Mesodermal cell (in vitro differentiated cells): Measurements from ENCODE around the gene GRXCR2.
"Not testable (repeated sequence)": the region's sequence is repeated elsewhere in the genome, so short reads cannot be mapped to it uniquely, and the experiment has no call there.

ENCODE experiments used
- H3K27ac ChIP-seq: 2 replicates; pipeline ENCODE4 v1.7.0; 2013; ENCODE audit warnings: mild to moderate bottlenecking, low read depth, low read length, moderate library complexity; ENCODE audit not compliant: severe bottlenecking
- H3K36me3 ChIP-seq: 2 replicates; pipeline ENCODE4 v1.7.1; 2013; ENCODE audit warnings: mild to moderate bottlenecking, low read length, moderate library complexity; ENCODE audit not compliant: control insufficient read depth, insufficient read depth
- H3K4me1 ChIP-seq: one replicate; pipeline ENCODE4 v1.7.1; 2013; ENCODE audit warnings: mild to moderate bottlenecking, low read length; ENCODE audit not compliant: insufficient read depth, control insufficient read depth, poor library complexity, severe bottlenecking
- H3K4me3 ChIP-seq: 2 replicates; pipeline ENCODE4 v1.7.0; 2013; ENCODE audit warnings: low read length, control low read depth, mild to moderate bottlenecking; ENCODE audit not compliant: insufficient read depth, poor library complexity, severe bottlenecking; ENCODE audit errors: extremely low read depth
- H3K9me3 ChIP-seq: 2 replicates; pipeline ENCODE4 v1.7.1; 2013; ENCODE audit warnings: mild to moderate bottlenecking, low read length, moderate library complexity; ENCODE audit not compliant: control insufficient read depth
- WGBS, 2 experiments: methylation state at CpG; one replicate each; pipeline ENCODE4 v1.1.5; 2013; ENCODE audit warnings: missing lambda C conversion rate in 2 of 2; ENCODE audit not compliant: insufficient coverage in 2 of 2; 5-methylcytosine and 5-hydroxymethylcytosine counted together

GRXCR2 gene

GRCh38 chr5:145911164-145911563 is 38.4 kb upstream of the GRXCR2 start:
- Histone ChIP-seq H3K27ac (no peak overlapping the region), H3K9me3 (no peaks in the 10 kb centered on the region), H3K4me3 (no peak overlapping the region), H3K4me1 (no peaks in the 10 kb centered on the region), H3K36me3 (no peaks in the 10 kb centered on the region)
- 80 to 92% methylated on average over 5 of the region's 6 CpGs for WGBS, 2 experiments

GRCh38 chr5:145908206-145908960 is 35.6 kb upstream of the GRXCR2 start:
- Histone ChIP-seq H3K4me1 (no peaks in the 10 kb centered on the region), H3K36me3 (no peaks in the 10 kb centered on the region), H3K4me3 (no peak overlapping the region), H3K9me3 (no peaks in the 10 kb centered on the region), H3K27ac (no peak overlapping the region)
- 80 to 83% methylated on average over 1 to 2 of the region's 3 CpGs for WGBS, 2 experiments

- Histone ChIP-seq H3K9me3 (no peaks in the 10 kb centered on the region), H3K27ac (no peak overlapping the region), H3K4me1 (no peaks in the 10 kb centered on the region), H3K36me3 (no peaks in the 10 kb centered on the region), H3K4me3 (no peak overlapping the region)
- WGBS, 2 experiments: no CpG with 5 or more reads among the region's 1 CpG
Measured at GRCh38 chr5:145906401-145906800, 33.6 kb upstream of the GRXCR2 start.

GRCh38 chr5:145904743-145905142 is 31.9 kb upstream of the GRXCR2 start:
- no peaks in the 10 kb centered on the region for H3K9me3 ChIP-seq
- 80 to 98% methylated on average over 4 of the region's 5 CpGs for WGBS, 2 experiments
- H3K27ac ChIP-seq: no peak overlapping the region
- H3K36me3 ChIP-seq: no peaks in the 10 kb centered on the region
- no peaks in the 10 kb centered on the region for H3K4me1 ChIP-seq
- no peak overlapping the region for H3K4me3 ChIP-seq

GRCh38 chr5:145903867-145904266 is 31.1 kb upstream of the GRXCR2 start:
- Histone ChIP-seq H3K9me3 (no peaks in the 10 kb centered on the region), H3K4me1 (no peaks in the 10 kb centered on the region), H3K27ac (no peak overlapping the region), H3K4me3 (no peak overlapping the region), H3K36me3 (no peaks in the 10 kb centered on the region)
- 86% methylated on average over 1 of the region's 3 CpGs; no CpG with 5 or more reads in 1 of the 2 experiments for WGBS, 2 experiments

- Histone ChIP-seq H3K4me3 (no peak overlapping the region), H3K36me3 (no peaks in the 10 kb centered on the region), H3K27ac (no peak overlapping the region), H3K9me3 (no peaks in the 10 kb centered on the region), H3K4me1 (no peaks in the 10 kb centered on the region)
- WGBS, 2 experiments: 90 to 94% methylated on average over 2 of the region's 3 CpGs
Measured at GRCh38 chr5:145903113-145903512, 30.3 kb upstream of the GRXCR2 start.

- no peaks in the 10 kb centered on the region for H3K36me3 ChIP-seq
- no peaks in the 10 kb centered on the region for H3K4me1 ChIP-seq
- no peaks in the 10 kb centered on the region for H3K9me3 ChIP-seq
- WGBS, 2 experiments: no CpG with 5 or more reads among the region's 1 CpG
- no peak overlapping the region for H3K4me3 ChIP-seq
- no peak overlapping the region for H3K27ac ChIP-seq
Measured at GRCh38 chr5:145902421-145902820, 29.6 kb upstream of the GRXCR2 start.

GRCh38 chr5:145898171-145898570 is 25.4 kb upstream of the GRXCR2 start:
- Histone ChIP-seq H3K4me1 (no peaks in the 10 kb centered on the region), H3K4me3 (no peak overlapping the region), H3K27ac (no peak overlapping the region), H3K36me3 (no peaks in the 10 kb centered on the region), H3K9me3 (no peaks in the 10 kb centered on the region)

- H3K36me3 ChIP-seq, H3K9me3 ChIP-seq, H3K4me3 ChIP-seq, H3K4me1 ChIP-seq, H3K27ac ChIP-seq: not testable (repeated sequence)
- WGBS, 2 experiments: 100% methylated on average over 5 of the region's 10 CpGs; no CpG with 5 or more reads in 1 of the 2 experiments
Measured at GRCh38 chr5:145891378-145891777, 18.6 kb upstream of the GRXCR2 start.

- no peak overlapping the region for H3K4me3 ChIP-seq
- no peak overlapping the region for H3K27ac ChIP-seq
- H3K36me3 ChIP-seq: no peaks in the 10 kb centered on the region
- H3K4me1 ChIP-seq: no peaks in the 10 kb centered on the region
- WGBS, 2 experiments: 100% methylated on average over 2 of the region's 2 CpGs; no CpG with 5 or more reads in 1 of the 2 experiments
- peaks cover 6% of the 10 kb centered on the region for H3K9me3 ChIP-seq
Measured at GRCh38 chr5:145889611-145890010, 16.8 kb upstream of the GRXCR2 start.

GRCh38 chr5:145887976-145888574 is 15.3 kb upstream of the GRXCR2 start:
- no peak overlapping the region for H3K27ac ChIP-seq
- H3K4me3 ChIP-seq: no peak overlapping the region
- peaks cover 6% of the 10 kb centered on the region for H3K9me3 ChIP-seq
- H3K36me3 ChIP-seq: no peaks in the 10 kb centered on the region
- 100% methylated on average over 1 of the region's 5 CpGs; no CpG with 5 or more reads in 1 of the 2 experiments for WGBS, 2 experiments
- H3K4me1 ChIP-seq: no peaks in the 10 kb centered on the region
